K562 (cell line): ENCODE data around the gene NCCRP1. TPM values are rescaled to one million over a fixed set of nuclear protein-coding genes. Genes with fewer than 3 reads are reported as not detected.

Experiments used
- ATAC-seq: fragments of 200-7000 bp; cut with Tn5 transposase; 3 replicates; pipeline ENCODE4 v1.9.1; 2020; ENCODE audit warnings: moderate library complexity
- BruUV-seq: library from RNA; stranded (reverse); fragments of 400-500 nt; replicated peaks from 2 replicates; lab custom pipeline; 2021; lab: Mats Ljungman, UMichigan
- CTCF ChIA-PET: fragments of 300-600 bp; formaldehyde crosslinking; extraction: SDS; loops from one replicate; lab custom pipeline; 2021; ENCODE audit warnings: low intra/inter-chr PET ratio; lab: Yijun Ruan, JAX
- POLR2A ChIA-PET: fragments of 300-600, 350-650 bp; sonication (Branson Sonifier 250); formaldehyde crosslinking; extraction: SDS; loops from one replicate; lab custom pipeline; 2021; ENCODE audit warnings: antibody characterized with exemption, inconsistent platforms; lab: Yijun Ruan, JAX
- DNase-seq, 4 experiments: peaks; one replicate each; pipeline versions ENCODE4 v3.0.0 to v3.0.0-alpha.2; 2011 to 2018; ENCODE audit warnings: low spot score in 3 of 4, mixed read lengths in 3 of 4; ENCODE audit errors: extremely low read depth in 1 of 4
- FAIRE-seq: peaks from 2 replicates; lab custom pipeline; 2011; peaks lifted over from hg19 to GRCh38; lab: Jason Lieb, UNC
- H2AFZ ChIP-seq: 2 replicates; pipeline ENCODE4 v1.6.0; 2011; ENCODE audit warnings: low read depth, low read length, control low read depth, inconsistent platforms
- H3K27ac ChIP-seq: fragments of 200-600 bp; 3 replicates; pipeline ENCODE4 v1.8.0; 2011; ENCODE audit warnings: low read depth, mild to moderate bottlenecking, control low read depth, inconsistent platforms, low read length, moderate library complexity, mixed read lengths; ENCODE audit errors: extremely low read depth
- H3K27me3 ChIP-seq, 2 experiments: fragments of 300-600 bp in 1 of 2; 2 replicates in 1 of 2; 3 replicates in 1 of 2; pipeline versions ENCODE4 v1.6.0 to v1.8.0; 2011; ENCODE audit warnings: inconsistent platforms in 2 of 2, low read length in 2 of 2, mild to moderate bottlenecking in 1 of 2, mixed read lengths in 1 of 2, moderate library complexity in 1 of 2; ENCODE audit not compliant: control insufficient read depth in 2 of 2, insufficient read depth in 2 of 2
- H3K36me3 ChIP-seq: fragments of 300-600 bp; 3 replicates; pipeline ENCODE4 v1.8.0; 2011; ENCODE audit warnings: mild to moderate bottlenecking, low read length, inconsistent platforms; ENCODE audit not compliant: control insufficient read depth, insufficient read depth
- H3K4me1 ChIP-seq, 2 experiments: fragments of 200-600 bp in 1 of 2; replicated peaks in 1 of 2; 2 replicates in 1 of 2; 3 replicates in 1 of 2; pipeline versions ENCODE4 v1.5.1 to v1.8.0; 2011; ENCODE audit warnings: inconsistent platforms in 2 of 2, low read length in 2 of 2, mild to moderate bottlenecking in 1 of 2, mixed read lengths in 1 of 2, moderate library complexity in 1 of 2; ENCODE audit not compliant: control insufficient read depth in 2 of 2, insufficient read depth in 2 of 2
- H3K4me2 ChIP-seq: 2 replicates; pipeline ENCODE4 v1.6.1; 2011; ENCODE audit warnings: low read length, control low read depth, inconsistent platforms, mixed read lengths; ENCODE audit not compliant: insufficient read depth
- H3K4me3 ChIP-seq: fragments of 200-600 bp; sonication (generic), shearing (Covaris generic); 2 replicates; pipeline ENCODE4 v1.5.1; 2016; ENCODE audit warnings: control low read depth, inconsistent platforms
- H3K79me2 ChIP-seq: fragments of 200-600 bp; 3 replicates; pipeline ENCODE4 v1.8.0; 2011; ENCODE audit warnings: low read length, inconsistent platforms; ENCODE audit not compliant: control insufficient read depth, insufficient read depth
- H3K9ac ChIP-seq, 2 experiments: 2 replicates each; pipeline versions ENCODE4 v1.6.0 to v1.6.1; 2011; ENCODE audit warnings: low read depth in 2 of 2, low read length in 2 of 2, control low read depth in 1 of 2, inconsistent platforms in 1 of 2, mild to moderate bottlenecking in 1 of 2, mixed read lengths in 1 of 2; ENCODE audit not compliant: insufficient read depth in 1 of 2
- H3K9me1 ChIP-seq: one replicate; pipeline ENCODE4 v1.6.0; 2011; ENCODE audit warnings: inconsistent platforms, mild to moderate bottlenecking, low read length, moderate library complexity; ENCODE audit not compliant: control insufficient read depth, insufficient read depth
- H3K9me3 ChIP-seq: replicated peaks from 2 replicates; pipeline ENCODE4 v1.5.1; 2011; ENCODE audit warnings: low read depth, low read length, inconsistent platforms; ENCODE audit not compliant: control insufficient read depth, insufficient read depth
- H4K20me1 ChIP-seq: replicated peaks from 2 replicates; pipeline ENCODE4 v1.6.1; 2011; ENCODE audit warnings: low read length, inconsistent platforms, mixed read lengths; ENCODE audit not compliant: control insufficient read depth, insufficient read depth
- RBM14 ChIP-seq: fragments of 200-400 bp; formaldehyde crosslinking; IDR thresholded peaks from 2 replicates; pipeline ENCODE4 v1.6.1; 2018; ENCODE audit warnings: low read depth, mild to moderate bottlenecking, low read length, moderate library complexity, borderline replicate concordance; ENCODE audit not compliant: insufficient read depth
- ZNF239 ChIP-seq: fragments of 250-450 bp; sonication (Bioruptor Pico); IDR thresholded peaks from 2 replicates; pipeline ENCODE4 v1.4.0; 2020; ENCODE audit warnings: mild to moderate bottlenecking
- WGBS: fragments of 100-300 bp; shearing (Covaris generic); methylation state at CpG from one replicate; pipeline ENCODE4 v1.1.6; 2016; ENCODE audit warnings: low coverage, mixed read lengths; ENCODE audit not compliant: insufficient coverage; ENCODE audit errors: missing lambda C conversion rate; 5-methylcytosine and 5-hydroxymethylcytosine counted together
- in situ Hi-C: fragments of 300-500 bp; cut with MboI; formaldehyde crosslinking; loops from 4 replicates; pipeline ENCODE4 v1.15.0; 2018; ENCODE audit warnings: inconsistent platforms, mixed read lengths
- intact Hi-C: fragments of 100-400 bp; cut with micrococcal nuclease; formaldehyde crosslinking; loops from 2 replicates; pipeline ENCODE4 v1.14.2; 2022
- polyA plus RNA-seq, 8 experiments: library from polyadenylated mRNA; depleted of rRNA in 4 of 8; stranded (reverse) in 5 of 8; unstranded in 3 of 8; fragments of >200 nt; fragmentation: Nextera tagmentation in 2 of 8; fragmentation: Illumina TruSeq in 1 of 8; extraction: Ambion mirVana in 2 of 8; extraction: Trizol in 1 of 8; gene quantifications; 2 replicates each; pipeline versions ENCODE4 v1.2.1 to v1.2.3, GENCODE V29; 2011 to 2014; ENCODE audit warnings: inconsistent platforms in 1 of 8, missing spikeins in 1 of 8
- total RNA-seq, 7 experiments: library from RNA; depleted of rRNA in 6 of 7; stranded (reverse); fragments of >200 nt in 6 of 7; fragmentation: Illumina TruSeq in 2 of 7; extraction: Trizol in 2 of 7; gene quantifications; 2 replicates each; pipeline versions ENCODE4 v1.2.1 to v1.2.3, GENCODE V29; 2011 to 2021; ENCODE audit warnings: low replicate concordance in 1 of 7
- TF ChIP-seq, protein P1 (sequence below): sonication (generic); formaldehyde crosslinking; IDR thresholded peaks from 2 replicates; pipeline ENCODE4 v1.8.0; 2022; ENCODE audit warnings: missing genetic modification reagents, mild to moderate bottlenecking, moderate library complexity, borderline replicate concordance

Gene NCCRP1
- total and polyA plus RNA-seq, 9 of the 15 experiments (the other 6 are each of a cell fraction or from before 2014, with no cell fraction given): 0.05 TPM; not detected in 8

DNA sequence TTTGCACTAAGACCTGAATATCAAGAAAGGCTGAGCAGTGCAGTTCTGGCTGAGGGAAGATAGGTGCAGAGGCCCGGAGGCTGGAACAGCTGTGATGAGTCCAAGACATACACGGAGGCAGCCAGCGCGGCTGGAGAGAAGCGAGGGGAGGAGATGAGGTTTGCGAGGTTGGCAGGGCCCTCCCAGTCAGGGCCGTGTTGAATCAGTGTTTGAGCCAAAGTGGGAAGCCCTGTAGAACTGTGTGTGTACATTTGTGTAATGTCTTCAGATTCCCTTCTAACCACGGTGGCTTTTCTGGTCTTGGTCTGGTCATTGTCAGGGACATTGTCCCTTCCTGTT is 36.3 kb upstream of the NCCRP1 start:
- intact Hi-C loops (no loop called here), in situ Hi-C loops (no loop called here)
- peaks cover 35% of the 10 kb centered on the region for H4K20me1 ChIP-seq
- H3K79me2 ChIP-seq: peaks cover 53% of the 10 kb centered on the region
- H3K9me1 ChIP-seq: peaks cover 15% of the 10 kb centered on the region
- H3K9me3 ChIP-seq: no peaks in the 10 kb centered on the region
- ChIA-PET CTCF (no interaction called here), POLR2A (no interaction called here)
- no TSS peak for BruUV-seq
- FAIRE-seq (no peak), ATAC-seq (no peak), DNase-seq (no peak)
- peak overlapping the region in 1 of 2 experiments; percentile 53; a peak in 1 of 4 replicates for H3K9ac ChIP-seq
- TF ChIP-seq, protein P1, sequence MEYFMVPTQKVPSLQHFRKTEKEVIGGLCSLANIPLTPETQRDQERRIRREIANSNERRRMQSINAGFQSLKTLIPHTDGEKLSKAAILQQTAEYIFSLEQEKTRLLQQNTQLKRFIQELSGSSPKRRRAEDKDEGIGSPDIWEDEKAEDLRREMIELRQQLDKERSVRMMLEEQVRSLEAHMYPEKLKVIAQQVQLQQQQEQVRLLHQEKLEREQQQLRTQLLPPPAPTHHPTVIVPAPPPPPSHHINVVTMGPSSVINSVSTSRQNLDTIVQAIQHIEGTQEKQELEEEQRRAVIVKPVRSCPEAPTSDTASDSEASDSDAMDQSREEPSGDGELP (CRISPR knock-in tag): peak; percentile 17; the same call in 1 of the 2 replicates
- no peak for TF ChIP-seq RBM14
- no peak for TF ChIP-seq ZNF239 (CRISPR knock-in tag)
- peaks cover 27 to 60% of the 10 kb centered on the region in 2 experiments for H3K4me1 ChIP-seq
- no peak overlapping the region for H2AFZ ChIP-seq
- H3K4me2 ChIP-seq: no peak overlapping the region
- peaks cover 5% of the 10 kb centered on the region; the same call in 1 of the 3 replicates for H3K36me3 ChIP-seq
- 54% methylated on average over 8 of the region's 8 CpGs for WGBS
- no peaks in the 10 kb centered on the region for H3K27me3 ChIP-seq
- H3K4me3 ChIP-seq: no peak overlapping the region
- no peak overlapping the region for H3K27ac ChIP-seq
